ENCODE data around the gene PHLPP1. TPM values are rescaled to one million over a fixed set of nuclear protein-coding genes. Genes with fewer than 3 reads are reported as not detected.

PHLPP1 gene
- total RNA-seq, 6 donors from 2014 or later = 8.2 to 15.5 (median 13.2) TPM

- DNase-seq (no peak), ATAC-seq (ENCODE audit: low FRiP score in 2 of 2) (no peak)
- no peak overlapping the region for H3K27ac ChIP-seq
- peaks cover 0 to 14% (median 2%) of the 10 kb centered on the region in 4 donors for H3K36me3 ChIP-seq
- H3K9me3 ChIP-seq = no peaks in the 10 kb centered on the region
- H3K27me3 ChIP-seq = no peaks in the 10 kb centered on the region
- WGBS, 2 donors = 96 to 98% methylated on average over 3 of the region's 3 CpGs
- no peak overlapping the region for H3K4me3 ChIP-seq
- TF ChIP-seq POLR2A (IDR thresholded peaks at IDR 0.05) (no peak), EP300 (IDR thresholded peaks at IDR 0.05) (no peak), CTCF (IDR thresholded peaks at IDR 0.05) (no peak), POLR2AphosphoS5 (IDR thresholded peaks at IDR 0.05) (no peak)
- no peaks in the 10 kb centered on the region for H3K4me1 ChIP-seq
These were observed 244.1 kb downstream of the PHLPP1 start for GRCh38 chr18:62959481-62959880.

GRCh38 chr18:62963507-62963906 lies 248.2 kb downstream of the PHLPP1 start:
- Histone ChIP-seq H3K27ac (no peak overlapping the region), H3K4me3 (no peak overlapping the region), H3K36me3 (peaks cover 0 to 17% (median 2%) of the 10 kb centered on the region in 4 donors), H3K9me3 (no peaks in the 10 kb centered on the region), H3K27me3 (no peaks in the 10 kb centered on the region), H3K4me1 (no peaks in the 10 kb centered on the region)
- DNase-seq (no peak), ATAC-seq (ENCODE audit: low FRiP score in 2 of 2) (no peak)
- TF ChIP-seq POLR2A (IDR thresholded peaks at IDR 0.05) (no peak), EP300 (IDR thresholded peaks at IDR 0.05) (no peak), CTCF (IDR thresholded peaks at IDR 0.05) (no peak), POLR2AphosphoS5 (IDR thresholded peaks at IDR 0.05) (no peak)
- 67 to 73% methylated on average over 3 of the region's 3 CpGs for whole genome bisulfite sequencing, 2 donors

- Histone ChIP-seq H3K36me3 (peaks cover 0 to 17% (median 0%) of the 10 kb centered on the region in 4 donors), H3K4me3 (no peak overlapping the region), H3K27me3 (no peaks in the 10 kb centered on the region), H3K4me1 (no peaks in the 10 kb centered on the region), H3K9me3 (no peaks in the 10 kb centered on the region), H3K27ac (no peak overlapping the region)
- no peak for DNase-seq
- 78 to 79% methylated on average over 1 of the region's 1 CpG for WGBS, 2 donors
- TF ChIP-seq EP300 (IDR thresholded peaks at IDR 0.05) = no peak
- no peak for TF ChIP-seq POLR2AphosphoS5 (IDR thresholded peaks at IDR 0.05)
- no peak for TF ChIP-seq POLR2A (IDR thresholded peaks at IDR 0.05)
- ATAC-seq (ENCODE audit: low FRiP score in 2 of 2) = no peak
These were observed 249.1 kb downstream of the PHLPP1 start for GRCh38 chr18:62964432-62964831.

- Histone ChIP-seq H3K27ac (no peak overlapping the region), H3K27me3 (no peaks in the 10 kb centered on the region), H3K4me1 (no peaks in the 10 kb centered on the region), H3K9me3 (no peaks in the 10 kb centered on the region), H3K4me3 (no peak overlapping the region), H3K36me3 (peaks cover 0 to 22% (median 0%) of the 10 kb centered on the region in 4 donors)
- ATAC-seq (ENCODE audit: low FRiP score in 2 of 2) (no peak), DNase-seq (no peak)
- TF ChIP-seq POLR2A (IDR thresholded peaks at IDR 0.05) = no peak
- no peak for TF ChIP-seq EP300 (IDR thresholded peaks at IDR 0.05)
- TF ChIP-seq POLR2AphosphoS5 (IDR thresholded peaks at IDR 0.05) = no peak
- TF ChIP-seq CTCF (IDR thresholded peaks at IDR 0.05) = no peak
- WGBS, 2 donors = 68 to 79% methylated on average over 4 of the region's 4 CpGs
These were observed 251.7 kb downstream of the PHLPP1 start for GRCh38 chr18:62967089-62967488.

GRCh38 chr18:62973689-62974088 lies 258.3 kb downstream of the PHLPP1 start:
- no peak overlapping the region for H3K27ac ChIP-seq
- H3K9me3 ChIP-seq = no peaks in the 10 kb centered on the region
- H3K4me3 ChIP-seq = no peak overlapping the region
- TF ChIP-seq EP300 (IDR thresholded peaks at IDR 0.05) (no peak), POLR2AphosphoS5 (IDR thresholded peaks at IDR 0.05) (no peak), POLR2A (IDR thresholded peaks at IDR 0.05) (no peak), CTCF (IDR thresholded peaks at IDR 0.05) (no peak)
- 94 to 100% methylated on average over 1 of the region's 1 CpG for WGBS, 2 donors
- no peaks in the 10 kb centered on the region for H3K27me3 ChIP-seq
- DNase-seq (no peak), ATAC-seq (ENCODE audit: low FRiP score in 2 of 2) (no peak)
- H3K4me1 ChIP-seq = no peaks in the 10 kb centered on the region
- peaks cover 0 to 34% (median 10%) of the 10 kb centered on the region in 4 donors for H3K36me3 ChIP-seq

All from upper lobe of left lung (tissue), 6 donors.